ENCODE results near the gene RAD51B.

GRCh38 chr14:68391311-68392014 is 571.9 kb downstream of the RAD51B start:
- TF ChIP-seq CTCF (IDR thresholded peaks at IDR 0.05) (no peak), POLR2AphosphoS5 (IDR thresholded peaks at IDR 0.05) (peak in 1 of 3 donors; percentile 38), POLR2A (IDR thresholded peaks at IDR 0.05) (no peak)
